Subcutaneous adipose tissue (tissue), 4 donors: ENCODE measurements around the gene PPP1R13B. TPM values are rescaled to one million over a fixed set of nuclear protein-coding genes. Genes with fewer than 3 reads are reported as not detected.

Experiments
- total RNA-seq, 4 donors: library from RNA; depleted of rRNA; stranded (reverse); fragments of >200 nt; gene quantifications; one replicate each; pipeline ENCODE4 v1.1.0, GENCODE V29; 2016
- TF ChIP-seq, protein P1 (sequence below): fragments of 450-650 bp; IDR thresholded peaks from one replicate; pipeline ENCODE4 v1.5.1; 2016; ENCODE audit warnings: low read depth, mild to moderate bottlenecking, control low read depth, antibody characterized with exemption, moderate library complexity

Gene PPP1R13B
- total RNA-seq, 4 donors from 2014 or later, result 3.6 to 18.8 (median 8.6) TPM

DNA sequence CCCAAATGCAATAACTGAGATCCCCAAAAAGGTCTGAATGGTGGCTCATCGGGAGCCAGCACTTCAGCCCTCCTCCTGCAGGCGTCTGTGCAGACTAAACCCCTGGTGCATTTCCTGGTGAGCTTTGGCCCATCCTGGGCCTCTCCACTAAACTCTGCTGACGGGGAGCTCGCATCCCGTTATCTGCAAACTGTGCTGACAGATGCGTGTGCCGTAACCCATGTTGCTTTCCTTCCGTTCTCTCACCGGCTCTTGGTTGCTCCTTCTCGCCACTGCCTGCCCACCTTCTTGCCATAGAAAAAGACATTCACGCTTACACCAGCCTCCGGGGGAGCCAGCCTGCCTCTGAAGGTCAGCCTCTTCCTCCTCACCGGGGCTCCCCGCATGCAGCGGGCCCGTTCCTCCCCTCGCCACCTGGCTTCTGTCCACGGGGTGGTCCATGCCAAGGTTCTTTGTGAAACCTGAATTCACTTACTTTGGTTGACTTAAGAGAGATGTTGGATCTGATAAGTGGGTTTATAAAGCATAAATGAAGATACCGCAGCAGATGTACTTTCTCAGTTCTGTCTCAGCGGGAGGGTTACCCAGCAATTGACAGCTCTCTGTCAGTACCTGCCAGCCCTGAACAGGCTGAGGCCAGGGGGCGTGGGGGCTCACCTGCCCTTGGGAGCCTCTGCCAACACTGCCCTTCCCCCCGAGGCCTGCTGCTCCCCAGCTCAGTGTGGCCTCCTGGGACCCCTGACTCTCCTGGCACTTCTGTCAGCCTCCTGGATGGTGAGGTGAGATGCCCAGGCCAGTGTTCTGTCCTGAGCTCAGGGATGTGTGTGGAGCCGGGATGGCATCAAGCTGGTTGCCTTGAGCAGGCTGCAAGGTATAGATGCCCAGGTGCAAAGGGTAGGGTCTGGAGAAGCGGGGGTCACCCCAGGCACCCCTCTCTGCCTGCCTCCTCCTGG, 117.6 kb downstream of the PPP1R13B start:
- TF ChIP-seq, protein P1, sequence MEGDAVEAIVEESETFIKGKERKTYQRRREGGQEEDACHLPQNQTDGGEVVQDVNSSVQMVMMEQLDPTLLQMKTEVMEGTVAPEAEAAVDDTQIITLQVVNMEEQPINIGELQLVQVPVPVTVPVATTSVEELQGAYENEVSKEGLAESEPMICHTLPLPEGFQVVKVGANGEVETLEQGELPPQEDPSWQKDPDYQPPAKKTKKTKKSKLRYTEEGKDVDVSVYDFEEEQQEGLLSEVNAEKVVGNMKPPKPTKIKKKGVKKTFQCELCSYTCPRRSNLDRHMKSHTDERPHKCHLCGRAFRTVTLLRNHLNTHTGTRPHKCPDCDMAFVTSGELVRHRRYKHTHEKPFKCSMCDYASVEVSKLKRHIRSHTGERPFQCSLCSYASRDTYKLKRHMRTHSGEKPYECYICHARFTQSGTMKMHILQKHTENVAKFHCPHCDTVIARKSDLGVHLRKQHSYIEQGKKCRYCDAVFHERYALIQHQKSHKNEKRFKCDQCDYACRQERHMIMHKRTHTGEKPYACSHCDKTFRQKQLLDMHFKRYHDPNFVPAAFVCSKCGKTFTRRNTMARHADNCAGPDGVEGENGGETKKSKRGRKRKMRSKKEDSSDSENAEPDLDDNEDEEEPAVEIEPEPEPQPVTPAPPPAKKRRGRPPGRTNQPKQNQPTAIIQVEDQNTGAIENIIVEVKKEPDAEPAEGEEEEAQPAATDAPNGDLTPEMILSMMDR, result no peak

GRCh38 chr14:103728721-103729120, 118.7 kb downstream of the PPP1R13B start:
- TF ChIP-seq, protein P1, result no peak

DNA sequence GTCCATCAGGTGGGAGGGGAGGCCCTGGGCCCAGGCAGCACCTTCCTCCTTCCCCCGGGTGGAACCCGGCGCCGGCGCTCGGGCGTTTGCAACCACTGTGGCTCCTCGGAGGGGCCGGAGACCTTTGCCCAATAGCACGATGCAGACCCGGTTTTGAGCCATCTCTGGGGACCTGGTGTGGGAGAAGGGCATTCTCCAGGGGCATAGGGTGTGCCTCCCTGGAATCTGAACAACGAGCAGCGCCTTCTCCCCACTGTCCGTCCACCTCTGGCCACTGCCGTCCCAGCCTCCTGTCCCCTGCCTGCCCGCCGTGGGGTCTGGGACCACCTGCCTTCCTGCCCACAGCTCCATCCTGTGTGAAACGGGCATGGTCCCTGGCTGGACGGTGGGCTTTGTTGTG, 119.2 kb downstream of the PPP1R13B start:
- TF ChIP-seq, protein P1, result no peak

DNA sequence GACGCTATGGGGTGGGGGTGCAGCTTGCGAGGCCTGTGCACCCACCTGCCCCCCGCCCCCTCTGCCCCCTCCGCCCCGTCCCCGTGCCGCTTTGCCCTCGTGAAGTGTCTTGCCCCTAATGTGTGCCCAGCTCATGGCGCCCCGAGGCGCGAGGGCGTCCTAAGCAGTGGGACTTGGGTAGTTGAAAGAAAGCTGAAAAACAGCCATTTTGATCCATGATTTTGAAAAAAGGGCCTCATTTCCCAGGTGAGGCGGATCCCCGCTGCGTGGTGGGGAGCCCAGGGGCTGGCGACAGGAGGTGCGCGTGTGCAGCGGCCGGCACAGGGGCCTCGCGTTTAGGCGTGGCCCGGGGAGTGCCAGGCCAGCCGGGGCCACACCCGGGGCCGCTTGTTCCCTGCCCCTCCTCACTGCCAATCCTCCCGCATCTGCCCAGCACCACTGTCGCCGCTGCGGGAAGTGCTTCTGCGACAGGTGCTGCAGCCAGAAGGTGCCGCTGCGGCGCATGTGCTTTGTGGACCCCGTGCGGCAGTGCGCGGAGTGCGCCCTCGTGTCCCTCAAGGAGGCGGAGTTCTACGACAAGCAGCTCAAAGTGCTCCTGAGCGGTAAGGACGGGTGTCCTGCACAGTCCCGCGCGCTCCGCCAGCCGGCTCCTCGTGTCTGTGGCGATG, 119.9 kb downstream of the PPP1R13B start:
- TF ChIP-seq, protein P1, result no peak

DNA sequence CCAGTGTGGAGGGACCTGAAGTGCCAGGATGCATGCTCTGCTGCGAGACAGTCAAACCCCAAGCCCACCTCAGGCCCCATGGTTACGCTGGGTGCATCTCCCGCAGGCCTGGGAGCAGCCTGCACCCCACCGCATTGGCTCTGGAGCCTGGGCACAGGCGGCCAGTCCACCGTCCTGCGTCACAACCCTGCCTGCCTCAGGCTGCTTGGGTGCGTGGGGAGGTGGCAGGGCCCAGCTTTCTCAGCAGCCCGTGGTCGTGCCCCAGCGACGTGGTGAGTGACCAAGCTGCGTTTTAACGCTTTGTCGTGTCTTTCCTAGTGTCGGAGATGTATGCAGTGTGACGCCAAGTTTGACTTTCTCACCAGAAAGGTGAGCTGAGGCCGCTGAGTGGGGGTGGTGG, 120.9 kb downstream of the PPP1R13B start:
- TF ChIP-seq, protein P1, result no peak

DNA sequence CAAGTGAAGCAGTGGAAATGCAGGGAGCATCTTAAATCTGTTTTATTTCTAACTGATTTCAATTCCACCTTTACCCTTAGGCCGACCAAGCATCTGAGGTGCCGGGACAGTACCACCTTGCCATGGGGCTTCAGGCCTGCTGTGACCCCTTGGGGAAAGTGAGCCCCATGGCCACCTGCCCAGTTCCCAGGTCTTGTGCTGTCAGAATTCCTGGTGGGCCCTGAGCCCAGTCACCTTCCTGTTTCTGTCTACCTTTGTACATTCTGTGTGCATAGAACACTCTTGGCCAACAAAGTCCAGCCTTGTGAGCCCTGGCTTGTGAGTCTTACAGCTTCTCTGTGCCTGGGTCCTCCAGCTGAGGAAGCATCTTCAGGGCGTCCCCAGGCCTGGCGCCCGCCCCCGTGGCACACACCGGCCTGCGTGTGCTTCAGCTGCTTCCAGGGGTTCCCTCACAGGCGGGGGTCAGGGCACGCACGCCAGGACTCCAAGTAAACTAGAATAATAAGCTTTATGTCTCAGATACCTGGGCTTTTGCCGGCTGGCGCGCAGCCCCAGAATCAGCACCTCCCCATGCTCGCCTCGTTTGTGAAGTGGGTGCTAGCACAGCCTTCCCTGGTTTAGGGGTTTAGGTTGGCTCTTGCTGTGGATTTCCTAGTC, 121.5 kb downstream of the PPP1R13B start:
- TF ChIP-seq, protein P1, result no peak
